Stromal cell of bone marrow (primary cell): ENCODE results near the gene RXFP3.
A peak's percentile ranks its signal among the peaks of the same experiment; 100 is the strongest.
"Not testable (repeated sequence)": the region's sequence is repeated elsewhere in the genome, so short reads cannot be mapped to it uniquely, and the experiment has no call there.

Source experiments
- DNase-seq: peaks from one replicate; pipeline ENCODE4 v3.0.0-alpha.2; 2012; ENCODE audit warnings: low read depth

The RXFP3 gene

DNA sequence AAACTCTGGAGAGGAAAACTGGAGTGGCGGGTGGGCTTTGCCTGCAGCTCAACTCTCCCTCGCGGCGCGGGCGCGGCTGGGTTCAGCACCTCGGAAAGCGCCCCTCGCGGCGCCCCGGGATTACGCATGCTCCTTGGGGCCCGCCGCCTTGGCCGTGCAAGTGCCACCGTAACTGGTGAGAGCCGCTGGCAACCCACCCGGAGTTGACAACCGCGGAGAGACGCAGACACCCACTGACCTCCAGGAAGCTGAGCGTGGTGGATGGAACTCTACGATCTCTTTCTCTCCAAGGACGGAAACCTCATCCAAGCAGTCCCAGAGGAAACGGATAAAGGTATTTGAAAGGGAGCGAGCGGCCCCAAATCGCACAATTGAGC lies 194 bp upstream of the RXFP3 start:
- DNase-seq, result peak; percentile 24

DNA sequence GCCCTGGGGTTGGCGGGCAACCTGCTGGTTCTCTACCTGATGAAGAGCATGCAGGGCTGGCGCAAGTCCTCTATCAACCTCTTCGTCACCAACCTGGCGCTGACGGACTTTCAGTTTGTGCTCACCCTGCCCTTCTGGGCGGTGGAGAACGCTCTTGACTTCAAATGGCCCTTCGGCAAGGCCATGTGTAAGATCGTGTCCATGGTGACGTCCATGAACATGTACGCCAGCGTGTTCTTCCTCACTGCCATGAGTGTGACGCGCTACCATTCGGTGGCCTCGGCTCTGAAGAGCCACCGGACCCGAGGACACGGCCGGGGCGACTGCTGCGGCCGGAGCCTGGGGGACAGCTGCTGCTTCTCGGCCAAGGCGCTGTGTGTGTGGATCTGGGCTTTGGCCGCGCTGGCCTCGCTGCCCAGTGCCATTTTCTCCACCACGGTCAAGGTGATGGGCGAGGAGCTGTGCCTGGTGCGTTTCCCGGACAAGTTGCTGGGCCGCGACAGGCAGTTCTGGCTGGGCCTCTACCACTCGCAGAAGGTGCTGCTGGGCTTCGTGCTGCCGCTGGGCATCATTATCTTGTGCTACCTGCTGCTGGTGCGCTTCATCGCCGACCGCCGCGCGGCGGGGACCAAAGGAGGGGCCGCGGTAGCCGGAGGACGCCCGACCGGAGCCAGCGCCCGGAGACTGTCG lies 976 bp downstream of the RXFP3 start:
- DNase-seq, result no peak

DNA sequence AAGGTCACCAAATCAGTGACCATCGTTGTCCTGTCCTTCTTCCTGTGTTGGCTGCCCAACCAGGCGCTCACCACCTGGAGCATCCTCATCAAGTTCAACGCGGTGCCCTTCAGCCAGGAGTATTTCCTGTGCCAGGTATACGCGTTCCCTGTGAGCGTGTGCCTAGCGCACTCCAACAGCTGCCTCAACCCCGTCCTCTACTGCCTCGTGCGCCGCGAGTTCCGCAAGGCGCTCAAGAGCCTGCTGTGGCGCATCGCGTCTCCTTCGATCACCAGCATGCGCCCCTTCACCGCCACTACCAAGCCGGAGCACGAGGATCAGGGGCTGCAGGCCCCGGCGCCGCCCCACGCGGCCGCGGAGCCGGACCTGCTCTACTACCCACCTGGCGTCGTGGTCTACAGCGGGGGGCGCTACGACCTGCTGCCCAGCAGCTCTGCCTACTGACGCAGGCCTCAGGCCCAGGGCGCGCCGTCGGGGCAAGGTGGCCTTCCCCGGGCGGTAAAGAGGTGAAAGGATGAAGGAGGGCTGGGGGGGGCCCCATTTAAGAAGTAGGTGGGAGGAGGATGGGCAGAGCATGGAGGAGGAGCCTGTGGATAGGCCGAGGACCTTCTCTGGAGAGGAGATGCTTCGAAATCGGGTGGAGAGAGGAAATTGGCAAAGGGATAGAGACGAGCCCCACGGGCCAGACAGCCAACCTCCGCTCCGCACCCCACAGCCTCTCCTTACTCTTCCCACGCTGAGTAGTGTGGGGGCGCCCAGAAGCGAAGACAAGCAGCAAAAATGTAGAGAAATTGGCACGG lies 1.7 kb downstream of the RXFP3 start:
- no peak for DNase-seq

DNA sequence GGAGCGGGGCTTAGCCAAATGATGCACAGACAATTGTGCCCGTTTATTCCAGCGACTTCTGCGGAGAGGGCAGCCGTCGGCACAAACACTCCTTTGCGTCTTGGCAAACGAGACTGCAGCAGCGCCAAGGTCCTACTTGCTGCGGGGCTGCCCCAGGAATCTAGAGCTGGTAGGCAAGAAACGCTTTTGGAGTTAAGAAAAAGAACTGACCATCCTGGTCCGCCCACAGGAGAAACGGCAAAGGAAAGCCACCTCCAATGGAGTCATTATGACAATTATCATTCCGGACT lies 2.3 kb downstream of the RXFP3 start:
- DNase-seq, result no peak

DNA sequence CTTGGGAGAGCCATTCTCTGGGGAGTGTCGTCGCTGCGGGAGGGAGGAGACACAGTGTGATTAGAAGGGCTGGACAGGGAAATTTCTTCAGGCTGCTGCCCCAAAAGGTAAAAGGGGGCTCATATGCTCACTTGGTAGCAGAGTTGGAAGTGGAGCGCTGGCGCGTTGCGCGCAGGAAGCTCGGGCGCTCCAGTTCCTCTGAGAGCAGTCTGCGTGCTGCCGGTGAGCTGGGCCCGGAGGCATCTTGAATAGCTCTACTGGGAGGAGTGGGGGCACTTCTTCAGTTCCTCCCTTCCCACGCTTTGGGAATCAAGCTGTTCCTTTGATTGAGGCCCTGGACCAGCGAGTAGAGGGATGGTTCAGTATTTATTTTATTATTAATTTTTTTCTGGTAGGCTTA lies 2.7 kb downstream of the RXFP3 start:
- no peak for DNase-seq

DNA sequence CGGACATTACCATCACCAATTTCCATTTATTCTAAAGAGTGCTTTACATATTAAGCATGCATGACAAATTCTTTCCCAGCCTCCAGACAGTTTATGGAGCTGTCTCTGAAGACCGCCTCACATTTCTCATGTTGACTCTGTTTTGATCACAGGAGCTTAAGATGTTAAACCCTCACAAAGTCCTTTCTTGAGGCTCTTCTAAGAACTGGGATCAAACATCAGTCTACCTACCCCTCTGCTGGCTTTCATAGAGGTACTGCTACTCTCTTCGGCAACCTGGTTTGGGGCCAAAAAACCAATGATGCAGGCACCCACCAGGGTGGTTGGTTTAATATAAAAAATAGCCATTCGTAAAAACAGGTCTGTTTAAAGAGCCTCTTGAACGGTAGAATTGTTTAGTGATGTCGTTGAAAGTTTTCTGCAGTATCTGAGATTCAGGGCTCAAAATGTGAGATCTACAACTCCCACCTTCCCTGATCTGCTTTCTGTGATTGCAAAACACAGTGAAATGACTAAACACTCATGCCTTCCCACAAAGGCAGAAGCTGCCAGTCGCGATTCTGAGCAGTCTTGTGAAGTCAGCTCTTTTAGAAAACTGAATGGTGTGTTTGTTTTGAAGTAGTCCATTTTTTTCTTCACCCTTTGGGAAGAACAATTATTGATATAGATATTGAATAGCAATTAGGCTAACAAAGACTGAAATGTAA lies 3.5 kb downstream of the RXFP3 start:
- DNase-seq, result no peak

DNA sequence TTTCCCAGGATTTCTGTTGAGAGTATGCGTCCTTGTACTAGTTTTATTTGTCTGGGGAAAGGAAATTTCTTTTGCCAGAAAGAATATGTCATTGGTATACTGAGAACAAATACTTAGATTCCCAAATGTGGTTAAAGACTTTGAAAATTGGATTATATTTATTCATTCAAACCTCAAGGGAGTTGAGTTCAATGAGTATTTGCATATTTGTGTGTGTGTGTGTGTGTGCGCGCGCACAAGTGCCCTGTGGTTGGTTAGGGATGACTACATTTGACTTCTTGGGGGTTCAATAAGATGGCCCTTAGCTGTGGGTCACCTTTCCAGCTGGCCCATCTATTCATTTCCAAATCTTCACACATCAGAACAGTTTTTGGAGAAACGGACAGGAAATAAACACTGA lies 4.9 kb downstream of the RXFP3 start:
- DNase-seq, result no peak

DNA sequence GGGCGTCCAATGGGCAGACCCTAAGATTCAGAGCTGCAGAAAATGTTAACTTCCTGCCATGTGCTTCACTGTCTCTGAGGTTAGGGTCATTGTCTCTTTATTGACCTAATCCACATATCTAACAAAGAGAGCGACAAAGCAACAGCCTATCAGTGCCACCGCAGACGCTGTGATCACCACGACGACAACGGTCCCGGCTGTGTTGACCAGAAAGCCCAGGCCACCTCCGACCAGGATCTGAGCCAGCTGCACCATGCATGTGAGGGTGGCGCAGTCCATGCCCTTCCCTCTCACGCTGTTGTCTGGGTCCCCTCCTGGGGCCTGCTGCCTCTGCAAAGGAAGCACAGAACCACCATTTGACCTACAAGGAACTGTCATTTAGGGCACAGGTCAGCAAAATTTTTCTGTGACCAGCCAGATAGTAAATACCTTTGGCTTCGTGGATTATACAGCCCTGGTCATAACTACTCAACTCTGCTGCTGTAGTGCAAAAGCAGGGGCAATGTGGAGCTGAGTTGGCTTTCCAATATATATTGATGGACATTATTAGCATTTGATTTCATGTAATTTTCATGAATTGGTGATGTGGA lies 8.5 kb downstream of the RXFP3 start:
- no peak for DNase-seq

DNA sequence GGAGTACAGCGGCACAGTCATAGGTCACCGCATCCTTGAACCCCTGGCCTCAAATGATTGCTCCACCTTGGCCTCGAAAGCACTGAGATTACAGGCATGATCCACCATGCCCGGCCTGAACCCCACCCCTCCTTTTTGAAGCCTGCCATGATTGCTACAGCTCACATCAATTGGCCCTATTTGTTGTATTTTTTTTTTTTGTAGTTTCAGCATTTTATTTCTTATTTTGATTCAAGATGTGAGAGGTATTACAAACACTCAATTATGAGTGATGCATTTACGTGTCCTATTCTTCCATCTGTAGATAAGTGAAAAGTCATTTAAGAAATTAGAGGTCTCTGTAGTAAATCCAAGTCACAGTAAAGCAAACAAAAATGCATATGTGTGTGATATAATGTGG lies 16.0 kb downstream of the RXFP3 start:
- not testable (repeated sequence) for DNase-seq

DNA sequence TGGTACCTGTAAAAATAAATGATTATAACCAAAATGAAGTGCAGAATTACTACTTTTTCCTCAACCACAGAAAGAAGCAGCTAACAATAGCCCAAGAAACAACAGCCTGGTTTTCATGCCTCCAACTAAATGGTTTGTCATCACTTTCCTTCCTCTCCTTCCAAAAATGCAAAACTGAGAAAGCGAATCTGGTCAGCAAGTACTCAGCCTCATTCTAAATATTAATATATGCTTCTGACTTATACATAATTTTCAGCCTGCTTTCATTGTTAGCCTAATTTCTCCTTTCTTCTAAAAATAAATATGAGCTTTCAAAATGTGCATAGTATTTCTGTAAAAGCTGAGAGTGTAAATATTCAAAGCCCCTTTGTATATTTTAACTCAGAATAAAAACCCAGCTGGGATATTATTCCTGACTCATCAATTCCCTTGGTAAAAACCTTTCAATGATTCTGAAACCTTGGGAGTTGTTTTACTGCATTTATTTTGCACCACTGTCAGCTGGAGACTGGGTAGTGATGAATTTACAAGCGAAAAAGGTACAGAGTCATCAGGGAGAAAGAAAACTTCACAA lies 21.5 kb downstream of the RXFP3 start:
- no peak for DNase-seq

DNA sequence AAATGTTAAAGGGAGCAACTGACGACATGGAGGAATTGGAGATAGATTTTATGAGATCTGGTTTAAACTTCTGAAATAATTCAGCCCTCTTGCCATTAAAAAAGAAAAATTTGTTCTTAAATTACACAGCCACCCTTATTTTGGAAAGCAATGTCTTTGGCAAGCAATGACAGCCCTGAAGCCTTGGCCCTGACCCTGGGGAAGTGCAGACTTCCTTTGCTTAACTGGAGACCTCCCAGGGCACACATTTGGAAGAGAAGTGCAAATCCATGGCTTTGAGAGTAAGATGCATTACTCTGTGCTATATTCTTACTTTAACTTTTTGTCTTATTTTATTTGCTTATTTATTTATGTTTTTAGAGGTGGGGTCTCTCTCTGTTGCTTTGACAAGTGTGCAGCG lies 22.0 kb downstream of the RXFP3 start:
- DNase-seq, result no peak

DNA sequence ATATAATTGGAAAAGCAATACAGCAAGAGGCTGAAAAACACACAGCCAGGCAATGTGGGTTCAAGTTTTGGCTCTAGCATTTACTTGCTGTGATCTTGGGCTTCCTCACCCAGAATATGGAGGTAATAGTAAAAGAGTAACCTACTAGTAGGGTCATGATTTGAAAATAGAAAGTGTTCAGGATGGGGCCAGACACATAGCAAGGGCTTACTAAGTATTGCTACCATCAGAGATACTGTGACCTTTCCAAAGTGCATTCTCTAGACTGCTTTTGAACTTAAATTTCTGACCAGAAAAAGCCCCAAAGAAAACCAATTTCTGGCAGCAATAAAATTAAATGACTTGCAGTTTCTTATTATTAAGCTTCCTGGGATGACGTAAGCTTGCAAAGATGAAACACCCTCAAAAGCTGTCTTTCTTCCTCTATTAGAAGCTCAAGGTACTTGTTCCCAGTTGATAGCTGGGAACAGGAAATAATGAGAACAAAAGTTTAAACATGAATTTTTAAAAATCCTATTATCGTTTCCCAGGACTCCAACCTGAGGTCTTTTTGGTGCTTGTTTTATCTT lies 28.0 kb downstream of the RXFP3 start:
- no peak for DNase-seq

DNA sequence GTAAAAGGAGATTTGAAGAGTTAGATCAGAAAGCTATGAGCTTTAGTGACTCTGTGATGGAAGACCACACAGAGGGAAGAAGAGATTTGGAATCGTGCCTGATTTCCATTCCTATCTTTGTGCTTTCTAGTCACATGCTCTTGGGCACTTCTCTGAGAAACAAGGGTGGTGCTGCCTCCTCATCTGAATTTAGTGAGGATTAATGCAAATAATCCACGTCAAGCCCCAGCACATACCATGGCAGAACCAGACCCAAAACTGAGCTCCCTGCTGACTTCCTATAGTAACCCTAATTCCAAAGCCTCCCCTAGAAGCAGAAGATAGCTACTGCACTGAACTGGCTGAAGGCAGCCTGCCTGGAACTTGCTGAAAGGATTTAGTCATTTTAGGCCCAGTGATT lies 30.6 kb downstream of the RXFP3 start:
- no peak for DNase-seq

DNA sequence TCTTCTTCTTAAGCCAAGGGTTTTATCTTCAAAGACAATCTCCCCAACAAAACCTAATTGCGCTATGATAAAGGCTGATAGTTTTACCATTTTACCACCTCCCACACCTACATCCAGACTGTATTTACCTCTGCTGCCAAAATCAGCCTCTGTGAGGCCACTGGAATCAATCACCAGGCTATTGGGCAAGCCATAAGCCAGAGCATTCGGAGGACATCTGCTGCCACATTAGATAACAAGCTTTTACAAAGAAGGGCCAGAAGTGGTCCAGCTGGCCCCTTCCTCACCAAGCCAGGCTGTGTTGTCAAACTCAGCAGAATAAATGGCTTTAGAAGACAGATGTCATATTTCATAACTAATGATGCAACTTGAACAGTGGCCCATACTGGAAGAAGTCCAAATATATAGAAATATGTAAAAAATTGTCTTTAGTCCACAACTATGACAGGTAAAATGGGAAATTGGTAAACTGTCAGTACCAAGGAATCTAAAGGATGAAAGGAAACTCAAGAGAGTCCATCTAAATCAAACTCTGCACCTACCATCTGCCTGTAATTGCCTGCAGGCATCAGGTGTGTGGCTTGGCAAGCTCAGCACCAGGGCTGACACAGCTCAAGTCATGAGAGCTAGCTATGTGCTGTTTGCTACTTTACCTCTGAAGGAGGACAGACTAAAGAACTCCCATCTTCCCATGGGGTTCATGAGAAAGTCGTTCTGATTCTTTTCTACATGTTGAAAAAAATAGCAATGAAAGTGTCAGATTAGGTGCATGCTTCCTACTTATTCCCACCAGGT lies 32.2 kb downstream of the RXFP3 start:
- no peak for DNase-seq

DNA sequence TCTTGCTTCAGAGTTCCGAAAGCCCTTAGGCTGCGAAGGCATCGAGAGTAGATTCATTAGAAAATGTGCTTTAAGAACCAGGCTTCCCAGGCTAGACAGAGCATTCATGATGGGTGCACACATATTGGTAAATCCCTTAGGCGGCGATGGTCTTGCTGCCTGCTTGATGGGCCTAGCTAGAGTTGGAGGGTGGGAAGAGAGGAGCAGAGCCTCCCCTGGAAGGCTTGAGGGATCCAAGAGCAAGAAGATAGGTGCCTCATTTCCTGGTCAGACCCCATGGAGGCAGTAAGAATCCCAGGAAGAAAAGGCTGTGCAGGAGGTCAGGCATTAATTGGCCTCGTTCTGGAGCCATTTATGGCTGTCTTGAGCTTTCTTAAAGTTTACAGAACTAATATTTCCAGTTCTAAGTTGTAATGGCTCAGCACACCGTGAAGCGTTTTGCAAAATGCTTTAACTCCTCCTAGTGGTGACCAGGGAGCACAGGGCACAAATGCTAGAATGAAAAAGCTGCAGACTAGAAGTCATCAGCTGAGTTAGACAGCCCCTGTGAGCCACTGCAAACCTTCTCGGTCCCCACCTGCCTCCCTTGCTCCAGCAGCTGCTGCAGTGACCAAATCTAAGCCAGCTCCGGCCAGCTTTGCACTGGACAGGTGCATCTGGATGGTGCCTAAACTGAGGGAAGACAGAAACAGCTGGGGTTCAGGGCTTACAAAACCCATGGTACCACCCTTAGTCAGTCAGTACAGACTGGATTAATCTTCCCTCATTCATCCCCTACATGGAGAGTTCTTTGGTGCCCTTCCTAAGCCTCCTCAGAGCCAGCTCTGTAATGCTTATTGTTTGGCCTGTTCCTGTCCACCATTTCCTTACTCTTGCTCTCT lies 33.6 kb downstream of the RXFP3 start:
- DNase-seq, result peak; percentile 40

DNA sequence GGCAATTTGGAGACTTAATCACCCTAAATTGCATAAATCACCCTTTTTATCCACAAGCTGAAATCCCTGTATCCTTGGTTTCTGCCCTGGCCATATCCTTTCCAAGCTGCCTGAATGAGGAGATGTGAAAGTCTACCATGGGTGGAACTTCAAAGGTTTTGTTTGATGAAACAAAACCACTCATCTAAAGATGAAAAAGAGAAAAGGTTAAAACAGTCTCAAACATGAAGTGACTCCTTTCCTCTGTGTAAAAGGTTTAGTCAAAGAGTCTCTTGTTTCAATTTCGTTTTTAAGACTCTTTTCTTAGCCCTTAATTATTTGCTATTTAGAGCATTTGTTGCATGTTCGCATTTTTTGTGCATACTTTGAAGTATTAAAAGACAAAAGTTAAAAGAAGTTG lies 37.1 kb downstream of the RXFP3 start:
- no peak for DNase-seq

DNA sequence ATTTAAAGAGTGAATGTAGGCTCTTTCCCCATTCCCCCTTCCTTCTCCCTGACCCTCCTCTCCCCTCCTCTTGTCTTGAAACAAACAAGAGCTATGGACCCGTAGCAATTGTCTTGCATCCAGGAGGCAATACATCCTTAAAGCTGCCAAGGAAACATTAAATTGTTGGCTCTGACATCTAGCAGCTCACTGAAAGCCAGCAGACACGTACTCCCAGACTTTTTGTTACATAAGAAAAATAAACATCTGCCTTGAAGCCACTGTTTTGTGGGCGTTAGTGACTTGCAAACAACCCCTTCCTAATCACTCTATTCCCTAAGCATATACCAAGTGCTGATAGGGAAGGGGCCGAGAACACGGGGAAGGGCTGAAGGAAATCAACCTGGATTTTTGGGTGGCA lies 39.7 kb downstream of the RXFP3 start:
- DNase-seq, result no peak

DNA sequence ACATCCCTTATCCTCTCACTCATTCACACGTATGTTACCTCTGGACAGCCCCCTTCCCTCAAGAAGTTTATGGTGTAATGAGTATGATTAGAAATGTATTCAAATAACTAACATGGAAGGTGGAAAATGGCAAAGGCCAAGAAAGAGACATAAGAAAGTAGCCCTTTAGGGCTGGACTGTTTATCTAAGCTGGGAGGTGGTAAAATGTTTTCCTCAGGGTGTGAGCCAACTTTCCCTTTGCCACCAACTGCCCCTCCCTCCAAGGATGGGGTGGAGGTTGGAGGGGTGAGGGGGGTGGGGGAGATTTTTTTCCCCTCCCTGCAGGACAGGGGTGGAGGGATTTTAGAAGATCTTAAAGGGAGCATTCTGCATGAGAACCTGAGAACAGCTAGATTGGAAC lies 40.1 kb downstream of the RXFP3 start:
- DNase-seq, result no peak

DNA sequence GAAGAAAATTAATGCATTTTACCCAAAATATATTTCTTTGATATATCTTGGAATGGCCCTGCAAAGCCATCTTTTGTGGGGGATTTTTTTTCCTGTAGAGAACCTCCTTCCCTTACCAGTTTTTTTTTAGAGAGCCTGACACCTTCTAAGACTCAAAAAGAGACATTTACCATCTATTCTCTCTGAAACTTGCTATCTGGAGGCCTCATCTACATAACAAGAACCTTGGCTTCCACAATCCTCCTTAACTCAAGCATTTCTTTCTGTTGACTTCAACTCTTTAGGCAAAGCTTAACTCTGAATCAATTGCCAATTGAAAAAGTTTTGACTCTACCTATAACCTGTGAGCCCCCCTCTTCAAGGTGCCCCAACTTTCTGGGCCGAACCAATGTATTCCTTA lies 42.1 kb downstream of the RXFP3 start:
- DNase-seq, result no peak

DNA sequence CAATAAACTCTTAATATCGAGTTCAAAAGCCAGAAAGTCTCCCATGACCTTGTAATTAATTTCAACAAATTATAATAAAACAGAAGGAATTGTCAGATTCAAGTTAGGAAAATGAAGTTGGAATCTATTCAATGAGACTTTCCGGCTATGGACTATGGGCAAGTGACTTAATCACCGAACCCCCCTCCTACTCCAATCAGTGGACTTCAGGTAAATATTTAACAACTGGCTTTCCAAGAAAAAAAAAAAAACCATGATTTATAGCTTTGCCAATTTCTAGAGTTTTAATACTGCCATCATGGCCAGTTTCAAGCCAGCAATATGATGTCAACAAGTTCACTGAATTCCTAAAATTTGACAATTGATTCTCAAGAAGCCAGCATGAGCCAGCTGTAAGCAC lies 43.8 kb downstream of the RXFP3 start:
- DNase-seq, result no peak
